Vagina (tissue), 2 donors: ENCODE data around the gene ECEL1. TPM values are rescaled to one million over a fixed set of nuclear protein-coding genes. Genes with fewer than 3 reads are reported as not detected.

ENCODE experiments used
- DNase-seq, 2 donors: peaks; one replicate each; pipeline ENCODE4 v3.0.0-alpha.2; 2017; ENCODE audit errors: extremely low spot score in 2 of 2
- H3K27ac ChIP-seq: fragments of 200-600 bp; sonication (generic); one replicate; pipeline ENCODE4 v1.5.1; 2019
- H3K27me3 ChIP-seq: fragments of 200-600 bp; sonication (generic); one replicate; pipeline ENCODE4 v1.5.1; 2019
- H3K36me3 ChIP-seq, 2 donors: fragments of 200-600 bp; sonication (generic); one replicate each; pipeline ENCODE4 v1.5.1; 2017 to 2019
- H3K4me1 ChIP-seq: fragments of 200-600 bp; sonication (generic); one replicate; pipeline ENCODE4 v1.5.1; 2019
- H3K4me3 ChIP-seq, 2 donors: fragments of 200-600 bp; sonication (generic); 1 replicate in 1 of 2; 2 replicates in 1 of 2; pipeline ENCODE4 v1.5.1; 2016 to 2019
- H3K9me3 ChIP-seq: fragments of 200-600 bp; sonication (generic); one replicate; pipeline ENCODE4 v1.5.1; 2019
- POLR2A ChIP-seq, 2 donors: fragments of 450-650 bp; IDR thresholded peaks; one replicate each; pipeline ENCODE4 v1.6.1; 2017; ENCODE audit warnings: antibody characterized with exemption in 2 of 2, mild to moderate bottlenecking in 2 of 2, moderate library complexity in 2 of 2
- POLR2AphosphoS5 ChIP-seq, 2 donors: sonication (generic); formaldehyde crosslinking; IDR thresholded peaks; one replicate each; pipeline ENCODE4 v1.9.0; 2017; ENCODE audit warnings: antibody characterized with exemption in 2 of 2, mild to moderate bottlenecking in 2 of 2, low read depth in 1 of 2; ENCODE audit not compliant: insufficient read depth in 1 of 2
- intact Hi-C: fragments of 100-400 bp; cut with DNase I; formaldehyde crosslinking; loops from one replicate; pipeline ENCODE4 v1.15.1; 2023
- total RNA-seq: library from RNA; depleted of rRNA; stranded (reverse); fragments of >200 nt; gene quantifications from one replicate; pipeline ENCODE4 v1.2.3, GENCODE V29; 2016
- TF ChIP-seq, protein P1 (sequence below), 3 experiments: fragments of 450-650 bp in 2 of 3; fragments of 200-600 bp in 1 of 3; sonication (generic) in 1 of 3; IDR thresholded peaks; one replicate each; pipeline ENCODE4 v1.5.1; 2017 to 2019; ENCODE audit warnings: antibody characterized with exemption in 3 of 3, mild to moderate bottlenecking in 2 of 3, moderate library complexity in 2 of 3

ECEL1 gene
- total RNA-seq, 1 donor from 2014 or later, result not detected

DNA sequence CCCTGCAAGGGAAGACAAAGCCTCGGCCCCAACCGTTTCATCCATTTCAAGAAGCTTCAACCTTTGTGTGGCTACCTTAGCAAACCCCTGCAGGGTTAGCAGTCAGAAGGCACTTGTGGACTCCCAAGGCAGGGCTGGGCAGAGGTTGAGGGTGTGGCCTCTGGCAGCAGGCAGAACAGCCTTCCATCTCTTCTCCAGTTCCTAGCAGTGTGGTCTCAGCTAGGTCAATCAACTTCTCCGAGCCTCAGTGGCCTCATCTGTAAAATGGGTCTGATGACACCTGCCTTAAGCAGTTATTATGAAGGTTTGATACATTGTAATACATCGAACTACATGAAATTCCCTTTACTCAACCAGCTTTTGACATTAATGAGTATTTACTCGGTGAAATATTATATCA is 25.7 kb upstream of the ECEL1 start:
- no peaks in the 10 kb centered on the region for H3K4me1 ChIP-seq
- no peak overlapping the region for H3K27ac ChIP-seq
- TF ChIP-seq POLR2AphosphoS5 (IDR thresholded peaks at IDR 0.05; ENCODE audit: insufficient read depth in 1 of 2, low read depth in 1 of 2) (no peak), POLR2A (IDR thresholded peaks at IDR 0.05) (no peak)
- TF ChIP-seq, protein P1, sequence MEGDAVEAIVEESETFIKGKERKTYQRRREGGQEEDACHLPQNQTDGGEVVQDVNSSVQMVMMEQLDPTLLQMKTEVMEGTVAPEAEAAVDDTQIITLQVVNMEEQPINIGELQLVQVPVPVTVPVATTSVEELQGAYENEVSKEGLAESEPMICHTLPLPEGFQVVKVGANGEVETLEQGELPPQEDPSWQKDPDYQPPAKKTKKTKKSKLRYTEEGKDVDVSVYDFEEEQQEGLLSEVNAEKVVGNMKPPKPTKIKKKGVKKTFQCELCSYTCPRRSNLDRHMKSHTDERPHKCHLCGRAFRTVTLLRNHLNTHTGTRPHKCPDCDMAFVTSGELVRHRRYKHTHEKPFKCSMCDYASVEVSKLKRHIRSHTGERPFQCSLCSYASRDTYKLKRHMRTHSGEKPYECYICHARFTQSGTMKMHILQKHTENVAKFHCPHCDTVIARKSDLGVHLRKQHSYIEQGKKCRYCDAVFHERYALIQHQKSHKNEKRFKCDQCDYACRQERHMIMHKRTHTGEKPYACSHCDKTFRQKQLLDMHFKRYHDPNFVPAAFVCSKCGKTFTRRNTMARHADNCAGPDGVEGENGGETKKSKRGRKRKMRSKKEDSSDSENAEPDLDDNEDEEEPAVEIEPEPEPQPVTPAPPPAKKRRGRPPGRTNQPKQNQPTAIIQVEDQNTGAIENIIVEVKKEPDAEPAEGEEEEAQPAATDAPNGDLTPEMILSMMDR (IDR thresholded peaks at IDR 0.05), result no peak
- no peak overlapping the region for H3K4me3 ChIP-seq
- no peaks in the 10 kb centered on the region for H3K27me3 ChIP-seq
- intact Hi-C loops, result no loop called here
- no peaks in the 10 kb centered on the region for H3K36me3 ChIP-seq
- no peak for DNase-seq
- H3K9me3 ChIP-seq, result no peaks in the 10 kb centered on the region

DNA sequence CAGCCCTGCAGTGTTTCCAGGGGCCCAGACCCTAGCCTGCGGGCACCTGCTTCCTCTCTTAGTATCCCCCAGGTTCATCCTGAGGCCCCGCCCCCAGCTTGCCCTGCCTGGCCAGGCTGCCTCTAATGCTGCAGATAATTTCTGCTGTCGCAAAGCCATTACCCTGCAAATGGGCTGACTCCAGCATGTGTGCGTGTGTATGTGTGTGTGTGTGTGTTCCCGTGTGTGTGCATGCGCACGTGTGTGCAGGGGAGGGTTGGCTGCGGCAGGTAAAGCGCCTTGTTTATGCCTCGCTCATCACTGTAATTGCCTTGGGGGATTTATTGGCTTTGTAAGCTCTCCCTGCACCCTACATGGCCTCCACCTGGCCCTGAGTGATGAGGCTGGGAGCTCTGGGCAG is 25.0 kb upstream of the ECEL1 start:
- H3K27me3 ChIP-seq, result no peaks in the 10 kb centered on the region
- no peak overlapping the region for H3K4me3 ChIP-seq
- H3K36me3 ChIP-seq, result no peaks in the 10 kb centered on the region
- intact Hi-C loops, result no loop called here
- no peak for TF ChIP-seq POLR2AphosphoS5 (IDR thresholded peaks at IDR 0.05; ENCODE audit: insufficient read depth in 1 of 2, low read depth in 1 of 2)
- no peaks in the 10 kb centered on the region for H3K9me3 ChIP-seq
- H3K27ac ChIP-seq, result no peak overlapping the region
- DNase-seq, result no peak
- no peaks in the 10 kb centered on the region for H3K4me1 ChIP-seq

DNA sequence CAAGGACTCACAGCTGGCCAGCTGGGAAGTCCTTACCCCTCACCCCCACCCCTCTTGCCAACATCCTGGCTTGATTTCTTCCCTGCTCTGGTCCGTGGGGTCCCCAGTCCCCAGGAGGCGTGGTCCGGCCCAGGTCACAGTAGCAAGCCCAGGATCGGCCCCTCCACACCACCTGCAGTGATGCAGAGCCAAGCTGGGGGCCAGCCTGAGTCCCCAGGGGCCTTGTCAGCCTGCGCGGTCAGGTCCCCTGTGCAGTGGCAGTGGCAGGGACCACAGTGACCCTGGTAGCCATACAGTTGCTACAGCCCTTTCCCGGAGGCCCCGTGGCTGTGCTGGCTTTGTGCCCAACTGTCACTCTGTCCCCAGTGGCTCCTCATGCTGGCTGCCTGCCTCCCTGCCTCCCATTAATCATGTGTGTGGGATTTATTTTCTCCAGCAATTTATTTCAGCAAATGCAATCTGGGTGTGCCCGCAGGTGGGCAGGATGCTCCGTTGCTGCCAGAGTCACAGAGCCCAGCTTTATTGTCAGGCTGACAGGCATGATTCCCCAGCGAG is 23.8 kb upstream of the ECEL1 start:
- Histone ChIP-seq H3K27ac (no peak overlapping the region), H3K4me1 (no peaks in the 10 kb centered on the region), H3K9me3 (no peaks in the 10 kb centered on the region), H3K4me3 (no peak overlapping the region), H3K36me3 (no peaks in the 10 kb centered on the region), H3K27me3 (no peaks in the 10 kb centered on the region)
- DNase-seq, result no peak
- TF ChIP-seq POLR2AphosphoS5 (IDR thresholded peaks at IDR 0.05; ENCODE audit: insufficient read depth in 1 of 2, low read depth in 1 of 2), result no peak
- TF ChIP-seq POLR2A (IDR thresholded peaks at IDR 0.05), result no peak
- TF ChIP-seq, protein P1 (IDR thresholded peaks at IDR 0.05), result no peak
- intact Hi-C loops, result no loop called here

DNA sequence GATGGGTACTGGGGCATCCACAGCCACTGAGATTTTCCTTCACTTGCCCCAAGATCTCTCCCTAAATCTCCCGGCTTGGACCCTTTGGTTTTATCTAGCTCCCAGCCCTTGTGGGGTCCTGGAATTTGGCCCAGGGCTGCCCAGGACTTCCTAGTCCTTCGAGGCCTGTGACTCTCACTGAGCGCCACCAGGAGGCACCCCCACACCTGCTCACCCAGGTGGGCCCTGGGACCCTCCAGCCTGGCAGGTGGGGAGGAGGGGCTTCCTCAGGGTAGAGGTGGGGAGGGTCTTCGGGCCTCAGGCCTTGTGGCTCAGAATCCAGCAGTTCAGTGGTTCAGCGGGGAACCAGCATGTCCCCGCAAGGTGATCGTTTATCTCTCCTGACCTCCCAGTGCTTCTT is 20.6 kb upstream of the ECEL1 start:
- H3K4me1 ChIP-seq, result peaks cover 5% of the 10 kb centered on the region
- intact Hi-C loops, result no loop called here
- no peaks in the 10 kb centered on the region for H3K9me3 ChIP-seq
- H3K36me3 ChIP-seq, result no peaks in the 10 kb centered on the region
- H3K4me3 ChIP-seq, result no peak overlapping the region
- no peaks in the 10 kb centered on the region for H3K27me3 ChIP-seq
- no peak overlapping the region for H3K27ac ChIP-seq
- no peak for DNase-seq
- TF ChIP-seq POLR2AphosphoS5 (IDR thresholded peaks at IDR 0.05; ENCODE audit: insufficient read depth in 1 of 2, low read depth in 1 of 2) (no peak), POLR2A (IDR thresholded peaks at IDR 0.05) (no peak)
- TF ChIP-seq, protein P1 (IDR thresholded peaks at IDR 0.05), result no peak

DNA sequence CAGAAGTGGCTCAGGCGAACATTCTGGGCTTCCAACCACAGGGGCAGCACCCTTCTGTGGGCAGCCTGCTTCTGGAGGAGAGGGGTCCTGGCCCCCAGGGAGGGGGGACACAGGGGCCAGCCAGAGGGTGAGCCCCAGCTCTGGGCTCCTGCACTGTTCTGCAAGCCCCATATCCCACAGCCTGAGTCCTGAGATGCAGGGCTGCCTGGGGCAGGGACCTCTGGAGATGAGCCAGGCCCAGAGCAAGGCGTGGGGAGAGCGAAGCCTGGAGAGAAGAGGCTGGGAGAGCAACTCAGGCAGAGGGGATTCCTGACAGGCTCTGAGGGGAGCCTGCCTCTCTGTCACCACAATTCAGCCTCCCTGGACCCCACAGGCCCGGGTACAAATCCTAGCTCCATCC is 19.1 kb upstream of the ECEL1 start:
- DNase-seq, result no peak
- intact Hi-C loops, result no loop called here
- Histone ChIP-seq H3K4me3 (no peak overlapping the region), H3K4me1 (peaks cover 16% of the 10 kb centered on the region), H3K9me3 (no peaks in the 10 kb centered on the region), H3K27ac (no peak overlapping the region), H3K27me3 (no peaks in the 10 kb centered on the region), H3K36me3 (no peaks in the 10 kb centered on the region)
- TF ChIP-seq, protein P1 (IDR thresholded peaks at IDR 0.05), result no peak
- no peak for TF ChIP-seq POLR2A (IDR thresholded peaks at IDR 0.05)
- TF ChIP-seq POLR2AphosphoS5 (IDR thresholded peaks at IDR 0.05; ENCODE audit: insufficient read depth in 1 of 2, low read depth in 1 of 2), result no peak
